ENCODE results near the gene DOCK1.
"Not testable (repeated sequence)": the region's sequence is repeated elsewhere in the genome, so short reads cannot be mapped to it uniquely, and the experiment has no call there.

The DOCK1 gene

DNA sequence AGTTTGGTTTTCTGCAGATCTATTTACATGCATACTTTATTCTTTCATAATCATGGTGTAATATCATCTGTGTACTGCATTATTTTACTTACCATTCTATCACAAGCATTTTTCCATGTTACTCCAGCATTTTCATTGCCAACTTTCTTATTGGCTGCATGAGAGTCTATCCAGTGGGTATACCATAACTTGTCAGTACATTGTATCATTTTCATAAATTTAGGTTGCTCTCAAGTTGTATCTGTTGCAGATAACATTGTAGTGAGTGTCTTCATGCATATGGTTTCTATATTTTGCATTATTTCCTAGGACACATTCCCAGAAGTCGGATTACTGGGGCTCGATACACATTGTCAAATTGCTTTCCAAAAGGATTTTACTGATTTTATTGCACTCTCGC lies 378.3 kb downstream of the DOCK1 start:
- no peak overlapping the region for H3K4me3 ChIP-seq (ENCODE audit: low read length)
- TF ChIP-seq, protein P1, sequence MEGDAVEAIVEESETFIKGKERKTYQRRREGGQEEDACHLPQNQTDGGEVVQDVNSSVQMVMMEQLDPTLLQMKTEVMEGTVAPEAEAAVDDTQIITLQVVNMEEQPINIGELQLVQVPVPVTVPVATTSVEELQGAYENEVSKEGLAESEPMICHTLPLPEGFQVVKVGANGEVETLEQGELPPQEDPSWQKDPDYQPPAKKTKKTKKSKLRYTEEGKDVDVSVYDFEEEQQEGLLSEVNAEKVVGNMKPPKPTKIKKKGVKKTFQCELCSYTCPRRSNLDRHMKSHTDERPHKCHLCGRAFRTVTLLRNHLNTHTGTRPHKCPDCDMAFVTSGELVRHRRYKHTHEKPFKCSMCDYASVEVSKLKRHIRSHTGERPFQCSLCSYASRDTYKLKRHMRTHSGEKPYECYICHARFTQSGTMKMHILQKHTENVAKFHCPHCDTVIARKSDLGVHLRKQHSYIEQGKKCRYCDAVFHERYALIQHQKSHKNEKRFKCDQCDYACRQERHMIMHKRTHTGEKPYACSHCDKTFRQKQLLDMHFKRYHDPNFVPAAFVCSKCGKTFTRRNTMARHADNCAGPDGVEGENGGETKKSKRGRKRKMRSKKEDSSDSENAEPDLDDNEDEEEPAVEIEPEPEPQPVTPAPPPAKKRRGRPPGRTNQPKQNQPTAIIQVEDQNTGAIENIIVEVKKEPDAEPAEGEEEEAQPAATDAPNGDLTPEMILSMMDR (conservative IDR thresholded peaks at IDR 0.05; ENCODE audit: low read depth, low read length): no peak
- no peak for DNase-seq (ENCODE audit: low read depth)

DNA sequence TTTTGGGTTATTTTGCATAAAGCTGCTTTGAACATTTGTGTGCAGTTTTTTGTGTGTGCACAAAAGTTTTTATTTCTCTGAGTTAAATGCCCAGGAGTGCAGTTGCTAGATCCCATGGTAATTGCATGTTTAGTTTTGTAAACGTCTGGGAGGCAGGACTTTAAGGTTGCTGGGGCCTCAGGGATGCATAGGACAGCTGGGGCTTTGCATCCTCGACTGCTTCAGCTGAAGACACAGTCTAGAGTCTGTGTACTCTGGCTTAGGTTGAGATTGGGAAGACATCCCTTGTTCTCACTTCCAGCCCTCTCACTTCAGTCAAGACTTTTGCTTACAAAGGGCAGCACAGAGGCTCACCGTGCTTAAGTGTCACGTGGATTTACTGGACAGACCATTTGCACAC lies 385.6 kb downstream of the DOCK1 start:
- TF ChIP-seq, protein P1 (conservative IDR thresholded peaks at IDR 0.05; ENCODE audit: low read depth, low read length): no peak
- H3K4me3 ChIP-seq (ENCODE audit: low read length): no peak overlapping the region
- DNase-seq (ENCODE audit: low read depth): no peak

DNA sequence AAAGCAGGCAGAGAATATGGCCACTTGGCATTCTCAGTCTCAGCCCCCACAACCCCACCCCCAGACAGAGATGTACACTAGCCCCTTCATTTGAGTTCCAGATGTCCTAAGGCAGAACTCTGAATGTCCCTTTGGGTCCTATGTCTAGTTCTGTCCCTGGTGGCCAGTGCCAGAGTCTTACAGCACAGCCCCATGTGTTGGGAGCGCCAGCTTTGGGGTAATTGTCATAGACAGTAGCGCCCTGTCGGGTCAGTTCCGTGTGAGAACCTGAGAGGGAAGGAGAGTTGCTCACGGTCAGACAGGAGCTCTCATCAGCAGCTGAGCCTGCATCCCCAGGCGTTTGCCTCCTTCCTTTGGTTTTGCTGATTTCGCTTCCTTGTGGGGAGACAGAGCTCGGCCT lies 386.1 kb downstream of the DOCK1 start:
- no peak overlapping the region for H3K4me3 ChIP-seq (ENCODE audit: low read length)
- TF ChIP-seq, protein P1 (conservative IDR thresholded peaks at IDR 0.05; ENCODE audit: low read depth, low read length): no peak
- no peak for DNase-seq (ENCODE audit: low read depth)

DNA sequence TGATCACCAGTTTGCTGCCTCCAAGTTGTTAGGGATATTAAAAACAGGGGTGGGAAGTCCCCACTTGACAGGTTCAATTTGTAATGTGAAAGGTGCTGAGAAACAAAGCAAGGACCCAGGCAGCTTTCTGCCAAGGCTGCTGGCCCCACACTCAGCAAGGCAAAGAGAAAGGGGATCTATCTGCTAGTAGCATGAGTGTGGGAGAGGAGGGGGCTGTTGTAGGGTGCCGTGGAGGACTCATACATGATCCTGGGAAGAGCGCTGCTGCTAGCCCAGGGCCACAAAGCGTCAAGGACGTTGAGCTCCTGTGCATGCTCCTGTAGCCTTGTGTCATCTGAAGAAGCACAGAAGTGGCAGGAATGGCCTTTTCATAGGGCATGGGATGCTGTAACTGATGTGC lies 387.7 kb downstream of the DOCK1 start:
- DNase-seq (ENCODE audit: low read depth): no peak
- H3K4me3 ChIP-seq (ENCODE audit: low read length): no peak overlapping the region
- TF ChIP-seq, protein P1 (conservative IDR thresholded peaks at IDR 0.05; ENCODE audit: low read depth, low read length): no peak

DNA sequence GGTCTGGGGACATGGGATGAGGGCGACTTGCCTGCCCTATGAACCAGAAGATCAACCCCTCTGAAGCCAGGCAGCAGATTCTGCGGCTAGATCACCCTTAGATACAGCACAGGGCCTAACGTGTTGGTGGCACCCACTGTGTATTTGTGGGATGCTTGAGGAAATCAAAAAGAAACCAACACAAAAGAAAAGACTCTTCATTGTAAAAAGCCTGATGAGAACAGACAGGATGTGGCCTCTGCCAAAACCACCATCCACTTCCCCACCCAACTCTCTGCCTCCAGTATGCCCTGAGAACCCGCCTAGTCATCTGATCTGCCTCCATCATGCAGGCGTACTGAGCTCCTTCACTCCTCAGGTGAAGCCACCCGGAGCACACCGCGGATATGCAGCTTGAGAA lies 388.4 kb downstream of the DOCK1 start:
- TF ChIP-seq, protein P1 (conservative IDR thresholded peaks at IDR 0.05; ENCODE audit: low read depth, low read length): no peak
- no peak for DNase-seq (ENCODE audit: low read depth)
- H3K4me3 ChIP-seq (ENCODE audit: low read length): no peak overlapping the region

DNA sequence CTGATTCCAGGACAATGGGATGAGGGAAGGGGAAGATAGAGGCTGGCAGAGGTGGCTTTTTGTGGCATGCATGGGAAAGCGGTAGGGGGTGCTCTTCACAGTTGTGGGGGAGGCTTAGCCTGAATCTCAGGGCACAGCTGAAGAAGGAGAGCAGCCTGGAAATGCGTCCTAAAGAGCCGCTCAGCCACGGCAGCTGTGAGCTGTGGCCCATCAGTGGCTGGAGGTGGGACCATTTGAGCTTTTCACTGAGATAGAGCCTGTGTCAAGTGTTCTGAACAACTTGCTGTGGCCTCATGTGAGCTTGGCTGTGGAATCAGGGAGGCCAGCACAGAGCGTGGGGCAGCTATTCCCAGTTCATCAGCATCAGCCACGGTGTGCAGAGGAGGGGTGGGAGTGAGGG lies 391.5 kb downstream of the DOCK1 start:
- no peak overlapping the region for H3K4me3 ChIP-seq (ENCODE audit: low read length)
- no peak for DNase-seq (ENCODE audit: low read depth)
- TF ChIP-seq, protein P1 (conservative IDR thresholded peaks at IDR 0.05; ENCODE audit: low read depth, low read length): no peak

DNA sequence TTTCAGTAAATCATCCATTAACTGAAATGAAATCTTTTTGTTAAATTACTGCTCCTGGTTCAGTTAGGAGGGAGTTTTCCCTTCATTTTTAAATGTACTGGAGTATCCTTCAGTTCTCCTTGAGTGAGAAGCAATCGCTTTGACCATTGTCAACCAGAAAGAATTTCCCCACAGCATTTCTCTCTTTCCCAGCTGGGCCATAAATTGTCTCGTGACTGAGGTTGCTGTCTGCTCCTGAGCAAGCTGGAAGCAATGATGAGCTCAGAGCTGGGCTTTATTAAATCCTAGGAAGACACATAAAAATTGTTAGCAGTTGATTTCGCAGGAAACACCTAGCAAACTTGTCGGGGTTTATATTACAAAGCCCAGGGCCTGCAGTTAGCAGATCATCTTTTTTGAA lies 393.2 kb downstream of the DOCK1 start:
- TF ChIP-seq, protein P1 (conservative IDR thresholded peaks at IDR 0.05; ENCODE audit: low read depth, low read length): no peak
- H3K4me3 ChIP-seq (ENCODE audit: low read length): no peak overlapping the region
- DNase-seq (ENCODE audit: low read depth): no peak

DNA sequence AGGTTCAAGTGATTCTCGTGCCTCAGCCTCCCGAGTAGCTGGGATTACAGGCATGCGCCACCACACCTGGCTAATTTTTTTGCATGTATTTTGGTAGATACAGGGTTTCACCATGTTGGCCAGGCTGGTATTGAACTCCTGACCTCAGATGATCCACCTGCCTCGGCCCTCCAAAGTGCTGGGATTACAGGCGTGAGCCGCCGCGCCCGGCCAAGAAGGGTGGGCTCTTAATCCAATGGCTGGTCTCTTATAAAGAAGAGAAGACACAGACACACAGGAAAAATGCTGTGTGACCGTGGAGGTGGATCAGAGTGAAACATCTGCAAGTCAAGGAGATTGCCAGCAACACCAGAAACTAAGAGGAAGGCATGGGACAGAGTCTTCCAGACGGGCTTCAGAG lies 394.0 kb downstream of the DOCK1 start:
- H3K4me3 ChIP-seq (ENCODE audit: low read length); DNase-seq (ENCODE audit: low read depth): not testable (repeated sequence)

All from retinal pigment epithelial cell (primary cell).